T-cell (primary cell): ENCODE results near the gene OR2H1. TPM values are rescaled to one million over a fixed set of nuclear protein-coding genes. Genes with fewer than 3 reads are reported as not detected.

Source experiments
- ATAC-seq, 4 experiments: fragments of 200-7000 bp in 3 of 4; fragments of 150-1000 bp in 1 of 4; cut with Tn5 transposase; replicated peaks in 1 of 4; 1 replicate in 3 of 4; 2 replicates in 1 of 4; pipeline ENCODE4 v1.10.0; 2021; ENCODE audit warnings: moderate library complexity in 3 of 4, mild to moderate bottlenecking in 2 of 4, moderate number of reproducible peaks in 1 of 4
- CTCF ChIA-PET, 2 donors: fragments of 300-600 bp; sonication (Branson Sonifier 250); formaldehyde crosslinking; loops; one replicate each; lab custom pipeline; 2022; ENCODE audit warnings: antibody characterized with exemption in 2 of 2; lab: Charles Lee
- POLR2A ChIA-PET, 2 donors: fragments of 300-600 bp; sonication (Branson Sonifier 250); formaldehyde crosslinking; loops; one replicate each; lab custom pipeline; 2022; ENCODE audit warnings: antibody characterized with exemption in 2 of 2; lab: Charles Lee
- DNase-seq, 35 experiments: peaks; one replicate each; pipeline versions ENCODE4 v3.0.0 to v3.0.0-alpha.2; 2013 to 2023
- H3K27ac ChIP-seq: one replicate; pipeline ENCODE4 v1.5.1; 2013; ENCODE audit warnings: low read length
- H3K27me3 ChIP-seq, 2 experiments: replicated peaks in 1 of 2; 1 replicate in 1 of 2; 2 replicates in 1 of 2; pipeline versions ENCODE4 v1.6.1 to v1.7.0; 2013; ENCODE audit warnings: low read length in 1 of 2, mixed read lengths in 1 of 2; ENCODE audit not compliant: control insufficient read depth in 2 of 2, insufficient read depth in 2 of 2; ENCODE audit errors: extremely low read depth in 1 of 2
- H3K36me3 ChIP-seq, 2 donors: 1 replicate in 1 of 2; 2 replicates in 1 of 2; pipeline versions ENCODE4 v1.6.1 to v1.7.0; 2013; ENCODE audit warnings: low read length in 1 of 2; ENCODE audit not compliant: control insufficient read depth in 2 of 2, insufficient read depth in 1 of 2; ENCODE audit errors: extremely low read depth in 1 of 2
- H3K4me1 ChIP-seq, 2 experiments: 1 replicate in 1 of 2; 2 replicates in 1 of 2; pipeline versions ENCODE4 v1.6.1 to v1.7.0; 2013; ENCODE audit warnings: low read length in 2 of 2, mixed read lengths in 1 of 2; ENCODE audit not compliant: insufficient read depth in 2 of 2, control insufficient read depth in 1 of 2; ENCODE audit errors: extremely low read depth in 1 of 2
- H3K4me3 ChIP-seq, 2 donors: 1 replicate in 1 of 2; 2 replicates in 1 of 2; pipeline versions ENCODE4 v1.5.1 to v1.7.0; 2013; ENCODE audit warnings: mild to moderate bottlenecking in 2 of 2, low read length in 1 of 2, moderate library complexity in 1 of 2; ENCODE audit not compliant: control insufficient read depth in 1 of 2; ENCODE audit errors: extremely low read depth in 1 of 2
- H3K9me3 ChIP-seq: 2 replicates; pipeline ENCODE4 v1.7.0; 2013
- H3K27ac Mint-ChIP-seq, 2 donors: one replicate each; pipeline ENCODE4 v1.8.0; 2020 to 2021; ENCODE audit warnings: mild to moderate bottlenecking in 2 of 2, mixed read lengths in 2 of 2
- H3K27me3 Mint-ChIP-seq, 2 donors: one replicate each; pipeline ENCODE4 v1.8.0; 2021 to 2022; ENCODE audit warnings: mixed read lengths in 2 of 2
- H3K36me3 Mint-ChIP-seq: one replicate; pipeline ENCODE4 v1.8.0; 2021; ENCODE audit warnings: mixed read lengths
- H3K4me1 Mint-ChIP-seq, 3 donors: one replicate each; pipeline ENCODE4 v1.8.0; 2020 to 2022; ENCODE audit warnings: mixed read lengths in 3 of 3, mild to moderate bottlenecking in 1 of 3
- H3K4me3 Mint-ChIP-seq, 3 donors: one replicate each; pipeline ENCODE4 v1.8.0; 2020 to 2022; ENCODE audit warnings: mild to moderate bottlenecking in 3 of 3, mixed read lengths in 3 of 3, moderate library complexity in 3 of 3
- H3K9me3 Mint-ChIP-seq, 3 donors: one replicate each; pipeline ENCODE4 v1.8.0; 2020 to 2022; ENCODE audit warnings: mixed read lengths in 3 of 3
- WGBS: methylation state at CpG from one replicate; pipeline ENCODE4 v1.1.5; 2013; ENCODE audit warnings: missing lambda C conversion rate; ENCODE audit not compliant: insufficient coverage; 5-methylcytosine and 5-hydroxymethylcytosine counted together
- total RNA-seq, 35 experiments: library from RNA in 6 of 35; stranded (reverse) in 6 of 35; fragments of 120-200 nt in 1 of 35; gene quantifications; one replicate each; pipeline versions ENCODE4 v1.2.1 to v1.2.4 and lab custom pipeline; 2013 to 2026

OR2H1 gene
- total RNA-seq, 5 donors from 2014 or later (not counting 1 experiment from before 2014, with no cell fraction given): not detected

- no peak for DNase-seq
- no peaks in the 10 kb centered on the region for H3K4me1 Mint-ChIP-seq
- ATAC-seq: no peak
These were observed 34.6 kb downstream of the OR2H1 start for GRCh38 chr6:29491574-29491973.

GRCh38 chr6:29493261-29493660 lies 36.3 kb downstream of the OR2H1 start:
- POLR2A ChIA-PET: no interaction called here
- Histone ChIP-seq H3K4me3 (no peak overlapping the region), H3K36me3 (no peaks in the 10 kb centered on the region), H3K27me3 (peaks cover 0 to 17% of the 10 kb centered on the region in 2 experiments), H3K9me3 (no peaks in the 10 kb centered on the region), H3K4me1 (no peaks in the 10 kb centered on the region), H3K27ac (no peak overlapping the region)
- H3K36me3 Mint-ChIP-seq: no peaks in the 10 kb centered on the region
- DNase-seq: no peak
- peaks cover 10 to 35% of the 10 kb centered on the region in 2 donors for H3K27me3 Mint-ChIP-seq
- ATAC-seq: no peak
- H3K27ac Mint-ChIP-seq: no peak overlapping the region
- WGBS: no CpG with 5 or more reads among the region's 2 CpGs
- H3K4me3 Mint-ChIP-seq: no peak overlapping the region
- CTCF ChIA-PET: no interaction called here
- no peaks in the 10 kb centered on the region for H3K4me1 Mint-ChIP-seq
- H3K9me3 Mint-ChIP-seq: no peaks in the 10 kb centered on the region

More at GRCh38 chr6:29491574-29491973, 34.6 kb downstream of the OR2H1 start:
- Histone ChIP-seq H3K9me3 (no peaks in the 10 kb centered on the region), H3K36me3 (no peaks in the 10 kb centered on the region), H3K4me3 (no peak overlapping the region), H3K27me3 (peaks cover 0 to 26% of the 10 kb centered on the region in 2 experiments), H3K4me1 (no peaks in the 10 kb centered on the region), H3K27ac (no peak overlapping the region)
- Mint-ChIP-seq H3K9me3 (no peaks in the 10 kb centered on the region), H3K4me3 (no peak overlapping the region), H3K27ac (no peak overlapping the region), H3K36me3 (no peaks in the 10 kb centered on the region), H3K27me3 (peaks cover 19 to 39% of the 10 kb centered on the region in 2 donors)
- POLR2A ChIA-PET: no interaction called here
- CTCF ChIA-PET: no interaction called here
- 86% methylated on average over 1 of the region's 4 CpGs for WGBS

GRCh38 chr6:29494131-29494530 lies 37.2 kb downstream of the OR2H1 start:
- Histone ChIP-seq H3K27ac (no peak overlapping the region), H3K4me3 (no peak overlapping the region), H3K9me3 (no peaks in the 10 kb centered on the region), H3K36me3 (no peaks in the 10 kb centered on the region), H3K4me1 (no peaks in the 10 kb centered on the region), H3K27me3 (peaks cover 0 to 11% of the 10 kb centered on the region in 2 experiments)
- no peak overlapping the region for H3K27ac Mint-ChIP-seq
- no peak for DNase-seq
- ChIA-PET POLR2A (no interaction called here), CTCF (no interaction called here)
- no peak overlapping the region for H3K4me3 Mint-ChIP-seq
- no peak for ATAC-seq
- H3K36me3 Mint-ChIP-seq: no peaks in the 10 kb centered on the region
- 33% methylated on average over 1 of the region's 2 CpGs for WGBS
- H3K9me3 Mint-ChIP-seq: no peaks in the 10 kb centered on the region
- H3K4me1 Mint-ChIP-seq: no peaks in the 10 kb centered on the region
- H3K27me3 Mint-ChIP-seq: peaks cover 10 to 42% of the 10 kb centered on the region in 2 donors

- Mint-ChIP-seq H3K27ac (no peak overlapping the region), H3K9me3 (no peaks in the 10 kb centered on the region), H3K27me3 (peaks cover 20 to 42% of the 10 kb centered on the region in 2 donors), H3K4me3 (no peak overlapping the region), H3K36me3 (no peaks in the 10 kb centered on the region), H3K4me1 (no peaks in the 10 kb centered on the region)
- no CpG with 5 or more reads among the region's 4 CpGs for WGBS
- Histone ChIP-seq H3K4me1 (no peaks in the 10 kb centered on the region), H3K27me3 (peaks cover 0 to 14% of the 10 kb centered on the region in 2 experiments), H3K27ac (no peak overlapping the region), H3K4me3 (no peak overlapping the region), H3K36me3 (no peaks in the 10 kb centered on the region), H3K9me3 (no peaks in the 10 kb centered on the region)
- POLR2A ChIA-PET: interaction anchor here in 1 of 2 donors (0.6 kb wide), 1 partner anchor 1047 kb away, joined by 4 read pairs; no protein-coding TSS in a partner anchor
- DNase-seq (no peak), ATAC-seq (no peak)
- CTCF ChIA-PET: no interaction called here
These were observed 38.6 kb downstream of the OR2H1 start for GRCh38 chr6:29495571-29495970.

- ChIA-PET POLR2A (no interaction called here), CTCF (no interaction called here)
- 100% methylated on average over 1 of the region's 4 CpGs for WGBS
- Histone ChIP-seq H3K36me3 (no peaks in the 10 kb centered on the region), H3K27me3 (peaks cover 0 to 23% of the 10 kb centered on the region in 2 experiments), H3K9me3 (no peaks in the 10 kb centered on the region), H3K4me1 (no peaks in the 10 kb centered on the region), H3K27ac (no peak overlapping the region), H3K4me3 (no peak overlapping the region)
- H3K4me1 Mint-ChIP-seq: no peaks in the 10 kb centered on the region
- DNase-seq (no peak), ATAC-seq (no peak)
- H3K27ac Mint-ChIP-seq: no peak overlapping the region
- no peak overlapping the region for H3K4me3 Mint-ChIP-seq
- no peaks in the 10 kb centered on the region for H3K36me3 Mint-ChIP-seq
- peaks cover 30 to 35% of the 10 kb centered on the region in 2 donors for H3K27me3 Mint-ChIP-seq
- no peaks in the 10 kb centered on the region for H3K9me3 Mint-ChIP-seq
These were observed 40.0 kb downstream of the OR2H1 start for GRCh38 chr6:29496961-29497360.

GRCh38 chr6:29499704-29500103 lies 42.7 kb downstream of the OR2H1 start:
- H3K27ac ChIP-seq: no peak overlapping the region
- no peak overlapping the region for H3K27ac Mint-ChIP-seq
- ATAC-seq (no peak), DNase-seq (no peak)
- H3K4me3 Mint-ChIP-seq: no peak overlapping the region
- no CpG with 5 or more reads among the region's 5 CpGs for WGBS
- no peaks in the 10 kb centered on the region for H3K36me3 Mint-ChIP-seq
- CTCF ChIA-PET: no interaction called here
- POLR2A ChIA-PET: no interaction called here
- peaks cover 38 to 42% of the 10 kb centered on the region in 2 donors for H3K27me3 Mint-ChIP-seq
- H3K4me1 ChIP-seq: no peaks in the 10 kb centered on the region
- no peaks in the 10 kb centered on the region for H3K9me3 Mint-ChIP-seq
- no peak overlapping the region for H3K4me3 ChIP-seq
- no peaks in the 10 kb centered on the region for H3K36me3 ChIP-seq
- no peaks in the 10 kb centered on the region for H3K4me1 Mint-ChIP-seq
- peaks cover 0 to 39% of the 10 kb centered on the region in 2 experiments for H3K27me3 ChIP-seq
- H3K9me3 ChIP-seq: no peaks in the 10 kb centered on the region

GRCh38 chr6:29500594-29500993 lies 43.6 kb downstream of the OR2H1 start:
- no peak overlapping the region for H3K27ac Mint-ChIP-seq
- no peaks in the 10 kb centered on the region for H3K36me3 Mint-ChIP-seq
- no peaks in the 10 kb centered on the region for H3K36me3 ChIP-seq
- no peaks in the 10 kb centered on the region for H3K4me1 ChIP-seq
- ChIA-PET POLR2A (no interaction called here), CTCF (no interaction called here)
- H3K9me3 ChIP-seq: no peaks in the 10 kb centered on the region
- ATAC-seq (no peak), DNase-seq (no peak)
- H3K27me3 ChIP-seq: peaks cover 0 to 39% of the 10 kb centered on the region in 2 experiments
- no peaks in the 10 kb centered on the region for H3K4me1 Mint-ChIP-seq
- whole genome bisulfite sequencing: 90% methylated on average over 4 of the region's 8 CpGs
- no peak overlapping the region for H3K27ac ChIP-seq
- H3K9me3 Mint-ChIP-seq: no peaks in the 10 kb centered on the region
- no peak overlapping the region for H3K4me3 Mint-ChIP-seq
- H3K27me3 Mint-ChIP-seq: peaks cover 34 to 36% of the 10 kb centered on the region in 2 donors
- H3K4me3 ChIP-seq: no peak overlapping the region
